Loucy (cell line): ENCODE data around the gene ABCB6.

ENCODE experiments used
- H2AFZ ChIP-seq: fragments of 200-600 bp; sonication (generic); 2 replicates; pipeline ENCODE4 v1.6.0; 2016; ENCODE audit warnings: antibody characterized with exemption, mild to moderate bottlenecking, low read length, moderate library complexity
- H3F3A ChIP-seq: fragments of 200-600 bp; 2 replicates; pipeline ENCODE4 v1.6.0; 2016; ENCODE audit warnings: antibody characterized with exemption, low read depth, mild to moderate bottlenecking
- H3K27me3 ChIP-seq: fragments of 200-600 bp; sonication (generic); 2 replicates; pipeline ENCODE4 v1.6.1; 2014; ENCODE audit warnings: low read length, mild to moderate bottlenecking; ENCODE audit not compliant: insufficient read depth, poor library complexity, severe bottlenecking
- H3K36me3 ChIP-seq: fragments of 200-600 bp; sonication (generic); 2 replicates; pipeline ENCODE4 v1.6.1; 2016; ENCODE audit warnings: low read length; ENCODE audit not compliant: insufficient read depth
- H3K4me1 ChIP-seq: fragments of 200-600 bp; sonication (generic); 2 replicates; pipeline ENCODE4 v1.5.1; 2014; ENCODE audit warnings: low read length, mild to moderate bottlenecking; ENCODE audit not compliant: insufficient read depth, poor library complexity, severe bottlenecking
- H3K4me2 ChIP-seq: fragments of 200-600 bp; sonication (generic); 2 replicates; pipeline ENCODE4 v1.6.0; 2014; ENCODE audit warnings: antibody characterized with exemption, low read length, low read depth, mild to moderate bottlenecking; ENCODE audit not compliant: poor library complexity, severe bottlenecking
- H3K4me3 ChIP-seq: fragments of 200-600 bp; sonication (generic); 2 replicates; pipeline ENCODE4 v1.5.1; 2014; ENCODE audit warnings: low read length, mild to moderate bottlenecking, mixed read lengths; ENCODE audit not compliant: poor library complexity, severe bottlenecking
- H3K79me2 ChIP-seq: fragments of 200-600 bp; sonication (generic); 2 replicates; pipeline ENCODE4 v1.6.1; 2014; ENCODE audit warnings: low read length; ENCODE audit not compliant: insufficient read depth
- H3K9ac ChIP-seq: fragments of 200-600 bp; sonication (generic); 2 replicates; pipeline ENCODE4 v1.6.0; 2014; ENCODE audit warnings: mild to moderate bottlenecking, low read depth, low read length, moderate library complexity; ENCODE audit not compliant: poor library complexity, severe bottlenecking
- H3K9me2 ChIP-seq: fragments of 200-600 bp; sonication (generic); replicated peaks from 2 replicates; pipeline ENCODE4 v1.6.1; 2016; ENCODE audit warnings: low read depth, low read length, mixed read lengths
- H3K9me3 ChIP-seq: fragments of 200-600 bp; sonication (generic); 2 replicates; pipeline ENCODE4 v1.6.1; 2014; ENCODE audit warnings: mild to moderate bottlenecking, antibody characterized with exemption, low read length, low read depth; ENCODE audit not compliant: insufficient read depth
- H4K20me1 ChIP-seq: fragments of 200-600 bp; sonication (generic); 2 replicates; pipeline ENCODE4 v1.6.0; 2014; ENCODE audit warnings: antibody characterized with exemption, low read length, mild to moderate bottlenecking; ENCODE audit not compliant: insufficient read depth, poor library complexity, severe bottlenecking
- CTCF ChIP-seq: fragments of 200-600 bp; sonication (generic); conservative IDR thresholded peaks from 2 replicates; pipeline ENCODE4 v1.5.1; 2014; ENCODE audit warnings: mild to moderate bottlenecking, antibody characterized with exemption, low read length
- EZH2phosphoT487 ChIP-seq: fragments of 200-600 bp; IDR thresholded peaks from 2 replicates; pipeline ENCODE4 v1.6.1; 2018; ENCODE audit warnings: antibody characterized with exemption, mild to moderate bottlenecking, moderate library complexity, borderline replicate concordance

ABCB6 gene

GRCh38 chr2:219218732-219219701 is at the start of gene ABCB6:
Gene ABCB6 (minus strand): TSS chr2:219218958. CDS start chr2:219218673, 285 bp downstream.
- Histone ChIP-seq H3K36me3 (peaks cover 35% of the 10 kb centered on the region; the same call in 1 of the 2 replicates), H4K20me1 (no peaks in the 10 kb centered on the region), H3K9me2 (no peaks in the 10 kb centered on the region), H3K4me3 (peak within 1 kb of the TSS; percentile 33), H3K4me2 (peak within 1 kb of the TSS; percentile 60), H3K27me3 (no peaks in the 10 kb centered on the region), H2AFZ (no peak within 1 kb of the TSS), H3K9ac (no peak within 1 kb of the TSS), H3K79me2 (no peaks in the 10 kb centered on the region), H3K4me1 (peaks cover 10% of the 10 kb centered on the region), H3K9me3 (no peaks in the 10 kb centered on the region), H3F3A (no peaks in the 10 kb centered on the region)
- TF ChIP-seq EZH2phosphoT487 (no peak), CTCF (no peak)

DNA sequence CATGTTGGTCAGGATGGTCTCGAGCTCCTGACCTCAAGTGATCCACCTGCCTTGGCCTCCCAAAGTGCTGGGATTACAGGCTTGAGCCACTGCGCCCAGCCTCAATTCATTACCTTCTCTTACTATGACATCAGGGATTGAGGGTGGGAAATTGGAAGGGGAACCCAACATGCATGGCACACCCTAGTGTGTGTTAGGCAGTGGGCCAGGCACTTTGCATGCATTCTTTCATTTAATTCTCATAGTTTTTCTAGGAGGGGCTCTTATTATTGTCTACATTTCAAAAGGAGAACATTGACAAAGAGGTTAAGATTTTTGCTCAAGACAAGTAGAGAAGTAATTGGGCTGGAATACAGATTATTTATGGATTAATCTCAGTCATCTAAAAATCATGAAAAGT is 49.5 kb upstream of the ABCB6 start:
- no peaks in the 10 kb centered on the region for H3K4me1 ChIP-seq
- no peak overlapping the region for H3K4me2 ChIP-seq
- H3K36me3 ChIP-seq: no peaks in the 10 kb centered on the region
- H3K27me3 ChIP-seq: no peaks in the 10 kb centered on the region
- H3K9me3 ChIP-seq: no peaks in the 10 kb centered on the region
- H3K9ac ChIP-seq: no peak overlapping the region
- H4K20me1 ChIP-seq: no peaks in the 10 kb centered on the region
- no peaks in the 10 kb centered on the region for H3K79me2 ChIP-seq
- TF ChIP-seq EZH2phosphoT487 (no peak), CTCF (no peak)
- H3F3A ChIP-seq: no peaks in the 10 kb centered on the region
- H3K9me2 ChIP-seq: no peaks in the 10 kb centered on the region
- H3K4me3 ChIP-seq: no peak overlapping the region
- H2AFZ ChIP-seq: no peak overlapping the region

DNA sequence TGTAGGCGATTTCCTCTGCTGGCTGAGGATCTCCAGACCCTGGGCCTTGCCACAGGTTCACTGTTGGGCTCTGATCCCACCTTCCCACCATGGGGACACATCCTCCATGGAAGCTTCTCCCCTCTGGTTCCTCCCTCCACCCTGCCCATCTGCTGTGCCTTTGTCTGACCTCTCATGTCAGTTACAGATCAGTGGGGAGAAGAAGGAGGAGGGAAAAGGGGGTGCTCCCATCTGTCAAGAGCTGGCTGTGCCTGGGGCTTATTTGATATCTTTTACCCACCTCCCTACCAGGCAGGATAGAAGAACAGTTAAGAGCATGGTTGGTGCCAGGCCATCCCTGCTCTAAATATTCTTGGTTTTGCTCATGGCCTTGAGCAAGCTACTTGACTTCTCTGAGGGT is 48.1 kb upstream of the ABCB6 start:
- Histone ChIP-seq H3K27me3 (no peaks in the 10 kb centered on the region), H3K36me3 (no peaks in the 10 kb centered on the region), H3K4me2 (no peak overlapping the region), H2AFZ (no peak overlapping the region), H4K20me1 (no peaks in the 10 kb centered on the region), H3K9me2 (no peaks in the 10 kb centered on the region), H3K4me3 (no peak overlapping the region), H3K4me1 (no peaks in the 10 kb centered on the region), H3K9me3 (no peaks in the 10 kb centered on the region), H3K79me2 (no peaks in the 10 kb centered on the region), H3F3A (no peaks in the 10 kb centered on the region), H3K9ac (no peak overlapping the region)
- TF ChIP-seq EZH2phosphoT487: no peak
- no peak for TF ChIP-seq CTCF
